ENCODE measurements around the gene PDE12. TPM values are rescaled to one million over a fixed set of nuclear protein-coding genes. Genes with fewer than 3 reads are reported as not detected.
"Not testable (repeated sequence)": the region's sequence is repeated elsewhere in the genome, so short reads cannot be mapped to it uniquely, and the experiment has no call there.

Gene PDE12
- total RNA-seq, 1 donor from 2014 or later, result 11.0 TPM

DNA sequence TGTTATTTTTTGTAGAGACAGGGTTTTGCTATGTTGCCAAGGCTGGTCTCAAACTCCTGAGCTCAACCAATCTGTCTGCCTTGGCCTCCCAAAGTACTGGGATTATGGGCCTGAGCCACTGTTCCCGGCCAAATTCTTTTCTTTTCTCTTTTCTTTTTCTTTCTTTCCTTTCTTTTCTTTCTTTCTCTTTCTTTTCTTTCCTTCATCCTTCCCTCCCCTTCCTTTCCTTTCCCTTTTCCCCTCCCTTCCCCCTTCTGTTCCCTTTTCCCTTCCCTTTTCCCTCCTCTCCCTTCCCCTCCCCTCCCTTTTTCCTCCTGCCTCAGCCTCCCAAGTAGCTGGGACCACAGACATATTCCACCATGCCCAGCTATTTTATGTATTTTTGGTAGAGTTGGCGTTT is 44.1 kb downstream of the PDE12 start:
- H3K27ac Mint-ChIP-seq (ENCODE audit: unreplicated experiment), result no peak overlapping the region
- DNase-seq (ENCODE audit: low spot score), result no peak
- TF ChIP-seq, protein P1, sequence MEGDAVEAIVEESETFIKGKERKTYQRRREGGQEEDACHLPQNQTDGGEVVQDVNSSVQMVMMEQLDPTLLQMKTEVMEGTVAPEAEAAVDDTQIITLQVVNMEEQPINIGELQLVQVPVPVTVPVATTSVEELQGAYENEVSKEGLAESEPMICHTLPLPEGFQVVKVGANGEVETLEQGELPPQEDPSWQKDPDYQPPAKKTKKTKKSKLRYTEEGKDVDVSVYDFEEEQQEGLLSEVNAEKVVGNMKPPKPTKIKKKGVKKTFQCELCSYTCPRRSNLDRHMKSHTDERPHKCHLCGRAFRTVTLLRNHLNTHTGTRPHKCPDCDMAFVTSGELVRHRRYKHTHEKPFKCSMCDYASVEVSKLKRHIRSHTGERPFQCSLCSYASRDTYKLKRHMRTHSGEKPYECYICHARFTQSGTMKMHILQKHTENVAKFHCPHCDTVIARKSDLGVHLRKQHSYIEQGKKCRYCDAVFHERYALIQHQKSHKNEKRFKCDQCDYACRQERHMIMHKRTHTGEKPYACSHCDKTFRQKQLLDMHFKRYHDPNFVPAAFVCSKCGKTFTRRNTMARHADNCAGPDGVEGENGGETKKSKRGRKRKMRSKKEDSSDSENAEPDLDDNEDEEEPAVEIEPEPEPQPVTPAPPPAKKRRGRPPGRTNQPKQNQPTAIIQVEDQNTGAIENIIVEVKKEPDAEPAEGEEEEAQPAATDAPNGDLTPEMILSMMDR (IDR thresholded peaks at IDR 0.05; ENCODE audit: unreplicated experiment), result no peak

DNA sequence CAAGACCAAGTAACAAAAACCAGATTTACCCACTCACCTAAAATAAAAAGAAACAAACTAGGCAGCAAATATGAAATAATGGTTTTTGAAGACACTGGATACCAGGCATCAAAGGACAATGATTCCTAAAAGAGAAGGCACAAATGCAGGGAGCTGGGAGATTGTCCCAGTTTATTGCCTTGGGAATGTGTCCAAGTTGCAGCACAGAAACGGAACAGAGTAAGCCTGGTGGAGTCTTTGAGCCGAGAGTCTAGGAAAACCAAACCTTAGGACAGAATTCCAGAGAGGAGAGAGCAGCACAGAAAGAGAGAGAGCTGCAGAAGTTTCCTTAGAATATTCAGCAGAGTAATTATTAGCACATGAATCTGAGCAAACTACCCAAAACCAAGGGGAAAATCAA is 48.9 kb downstream of the PDE12 start:
- Mint-ChIP-seq H3K9me3 (ENCODE audit: unreplicated experiment) (peaks cover 5% of the 10 kb centered on the region), H3K36me3 (ENCODE audit: low read depth, unreplicated experiment) (peaks cover 26% of the 10 kb centered on the region), H3K27me3 (ENCODE audit: unreplicated experiment) (no peaks in the 10 kb centered on the region)

More for the DNA sequence above, 44.1 kb downstream of the PDE12 start:
- H3K36me3 Mint-ChIP-seq (ENCODE audit: low read depth, unreplicated experiment), result peaks cover 4% of the 10 kb centered on the region
- peaks cover 13% of the 10 kb centered on the region for H3K4me1 Mint-ChIP-seq (ENCODE audit: unreplicated experiment)
- H3K4me3 Mint-ChIP-seq (ENCODE audit: unreplicated experiment), result no peak overlapping the region
- no peaks in the 10 kb centered on the region for H3K9me3 Mint-ChIP-seq (ENCODE audit: unreplicated experiment)
- peaks cover 15% of the 10 kb centered on the region for H3K27me3 Mint-ChIP-seq (ENCODE audit: unreplicated experiment)

DNA sequence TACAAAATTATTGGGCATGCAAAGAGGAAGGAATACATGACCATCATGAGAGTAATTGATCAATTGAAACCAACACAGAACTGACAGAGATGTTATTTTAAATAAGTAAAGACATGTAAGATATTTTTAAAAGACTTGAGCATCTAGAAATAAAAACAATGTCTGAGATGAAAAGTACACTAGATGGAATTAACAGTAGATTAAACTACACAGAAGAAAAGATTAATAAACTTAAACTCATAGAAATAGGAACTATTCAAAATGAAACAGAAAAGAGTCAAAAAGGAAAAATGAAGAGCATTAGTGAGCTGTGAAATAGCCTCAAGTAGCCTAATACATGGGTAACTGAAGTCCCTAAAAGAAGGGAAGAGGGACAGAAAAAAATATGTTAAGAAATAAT is 49.6 kb downstream of the PDE12 start:
- Mint-ChIP-seq H3K4me1 (ENCODE audit: unreplicated experiment) (no peaks in the 10 kb centered on the region), H3K4me3 (ENCODE audit: unreplicated experiment) (no peak overlapping the region), H3K36me3 (ENCODE audit: low read depth, unreplicated experiment) (peaks cover 31% of the 10 kb centered on the region), H3K27me3 (ENCODE audit: unreplicated experiment) (no peaks in the 10 kb centered on the region), H3K27ac (ENCODE audit: unreplicated experiment) (no peak overlapping the region), H3K9me3 (ENCODE audit: unreplicated experiment) (peaks cover 5% of the 10 kb centered on the region)
- TF ChIP-seq, protein P1 (IDR thresholded peaks at IDR 0.05; ENCODE audit: unreplicated experiment), result no peak
- no peak for DNase-seq (ENCODE audit: low spot score)

More for the DNA sequence above, 48.9 kb downstream of the PDE12 start:
- DNase-seq (ENCODE audit: low spot score), result no peak
- H3K27ac Mint-ChIP-seq (ENCODE audit: unreplicated experiment), result no peak overlapping the region
- H3K4me1 Mint-ChIP-seq (ENCODE audit: unreplicated experiment), result no peaks in the 10 kb centered on the region
- H3K4me3 Mint-ChIP-seq (ENCODE audit: unreplicated experiment), result no peak overlapping the region
- TF ChIP-seq, protein P1 (IDR thresholded peaks at IDR 0.05; ENCODE audit: unreplicated experiment), result no peak

DNA sequence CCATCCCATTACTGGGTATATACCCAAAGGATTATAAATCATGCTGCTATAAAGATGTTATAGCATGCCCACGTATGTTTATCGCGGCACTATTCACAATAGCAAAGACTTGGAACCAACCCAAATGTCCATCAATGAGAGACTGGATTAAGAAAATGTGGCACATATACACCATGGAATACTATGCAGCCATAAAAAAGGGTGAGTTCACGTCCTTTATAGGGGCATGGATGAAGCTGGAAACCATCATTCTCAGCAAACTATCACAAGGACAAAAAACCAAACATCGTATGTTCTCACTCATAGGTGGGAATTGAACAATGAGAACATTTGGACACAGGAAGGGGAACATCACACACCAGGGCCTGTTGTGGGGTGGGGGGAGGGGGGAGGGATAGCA is 55.8 kb downstream of the PDE12 start:
- not testable (repeated sequence) for H3K27ac Mint-ChIP-seq (ENCODE audit: unreplicated experiment); DNase-seq (ENCODE audit: low spot score); H3K27me3 Mint-ChIP-seq (ENCODE audit: unreplicated experiment); H3K4me3 Mint-ChIP-seq (ENCODE audit: unreplicated experiment); H3K9me3 Mint-ChIP-seq (ENCODE audit: unreplicated experiment); H3K4me1 Mint-ChIP-seq (ENCODE audit: unreplicated experiment)
- H3K36me3 Mint-ChIP-seq (ENCODE audit: low read depth, unreplicated experiment), result peaks cover 28% of the 10 kb centered on the region

DNA sequence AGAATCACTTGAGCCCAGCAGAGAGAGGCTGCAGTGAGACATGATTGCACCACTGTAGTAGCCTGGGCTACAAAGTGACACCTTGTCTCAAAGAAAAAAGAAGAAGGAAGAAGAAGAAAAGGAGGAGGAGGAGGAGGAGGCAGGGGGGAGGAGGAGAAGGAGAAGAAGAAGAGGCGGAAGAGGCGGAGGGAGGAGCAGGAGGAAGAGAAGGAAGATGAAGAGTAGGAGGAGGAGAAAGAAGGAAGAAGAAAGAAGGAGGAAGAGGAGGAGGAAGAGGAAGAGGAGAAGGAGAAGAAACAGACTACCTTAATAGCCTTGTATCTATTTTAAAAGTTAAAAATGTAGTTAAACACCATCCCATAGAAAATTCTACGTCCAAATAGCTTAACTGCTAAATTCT is 60.2 kb downstream of the PDE12 start:
- no peaks in the 10 kb centered on the region for H3K9me3 Mint-ChIP-seq (ENCODE audit: unreplicated experiment)
- DNase-seq (ENCODE audit: low spot score), result no peak
- no peak overlapping the region for H3K4me3 Mint-ChIP-seq (ENCODE audit: unreplicated experiment)
- no peaks in the 10 kb centered on the region for H3K4me1 Mint-ChIP-seq (ENCODE audit: unreplicated experiment)
- H3K36me3 Mint-ChIP-seq (ENCODE audit: low read depth, unreplicated experiment), result peaks cover 5% of the 10 kb centered on the region
- TF ChIP-seq, protein P1 (IDR thresholded peaks at IDR 0.05; ENCODE audit: unreplicated experiment), result no peak
- H3K27me3 Mint-ChIP-seq (ENCODE audit: unreplicated experiment), result no peaks in the 10 kb centered on the region
- H3K27ac Mint-ChIP-seq (ENCODE audit: unreplicated experiment), result no peak overlapping the region

Other genes with a start within 250 kb of the PDE12 start
- 0.85 TPM for gene DNAH12, start 11.9 kb upstream of the PDE12 start, total RNA-seq (ENCODE audit: unreplicated experiment)
- gene ARF4, start 41.1 kb downstream of the PDE12 start, total RNA-seq (ENCODE audit: unreplicated experiment), result 161 TPM
- gene DENND6A, start 136.8 kb downstream of the PDE12 start, total RNA-seq (ENCODE audit: unreplicated experiment), result 25.3 TPM
- gene SLMAP, start 200.0 kb downstream of the PDE12 start, total RNA-seq (ENCODE audit: unreplicated experiment), result 45.7 TPM

Measured in endothelial cell (in vitro differentiated cells).